ENCODE data around the gene C20orf141.
"Not testable (repeated sequence)": the region's sequence is repeated elsewhere in the genome, so short reads cannot be mapped to it uniquely, and the experiment has no call there.

C20orf141 gene

DNA sequence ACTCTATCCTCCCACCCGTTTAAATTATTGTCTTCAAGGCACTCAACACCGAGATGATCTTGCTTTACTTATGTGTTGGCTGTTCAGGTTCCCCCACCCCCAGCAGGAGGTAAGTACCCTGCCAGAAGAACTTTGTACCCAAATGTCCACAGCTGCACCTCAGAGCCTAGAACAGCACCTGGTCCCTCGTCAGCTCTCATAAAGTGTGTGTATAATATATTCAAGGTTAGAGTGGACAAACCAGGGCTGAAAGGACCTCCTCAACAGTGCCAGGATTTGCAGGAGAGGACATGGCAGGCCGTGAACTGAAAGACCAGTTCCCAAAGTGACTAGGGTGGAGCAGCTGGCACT lies 8.5 kb upstream of the C20orf141 start:
- Histone ChIP-seq H3K79me2 (ENCODE audit: insufficient read depth, low read length) (no peaks in the 10 kb centered on the region), H3K27ac (ENCODE audit: low read depth, low read length) (no peak overlapping the region), H3K36me3 (ENCODE audit: low read length) (no peaks in the 10 kb centered on the region), H2AFZ (ENCODE audit: low read depth, low read length, severe bottlenecking) (no peak overlapping the region), H4K20me1 (ENCODE audit: low read depth, low read length) (no peaks in the 10 kb centered on the region), H3K4me3 (ENCODE audit: insufficient read depth, low read length, poor library complexity, severe bottlenecking) (no peak overlapping the region), H3K4me2 (ENCODE audit: low read depth, low read length, poor library complexity, severe bottlenecking) (no peak overlapping the region), H3K9me3 (ENCODE audit: insufficient read depth, low read length) (no peaks in the 10 kb centered on the region), H3K9ac (ENCODE audit: low read length) (no peak overlapping the region), H3F3A (ENCODE audit: insufficient read depth) (no peaks in the 10 kb centered on the region), H3K27me3 (ENCODE audit: low read length) (no peaks in the 10 kb centered on the region), H3K9me2 (replicated peaks; ENCODE audit: insufficient read depth, low read length) (no peaks in the 10 kb centered on the region)
- TF ChIP-seq, protein P1, sequence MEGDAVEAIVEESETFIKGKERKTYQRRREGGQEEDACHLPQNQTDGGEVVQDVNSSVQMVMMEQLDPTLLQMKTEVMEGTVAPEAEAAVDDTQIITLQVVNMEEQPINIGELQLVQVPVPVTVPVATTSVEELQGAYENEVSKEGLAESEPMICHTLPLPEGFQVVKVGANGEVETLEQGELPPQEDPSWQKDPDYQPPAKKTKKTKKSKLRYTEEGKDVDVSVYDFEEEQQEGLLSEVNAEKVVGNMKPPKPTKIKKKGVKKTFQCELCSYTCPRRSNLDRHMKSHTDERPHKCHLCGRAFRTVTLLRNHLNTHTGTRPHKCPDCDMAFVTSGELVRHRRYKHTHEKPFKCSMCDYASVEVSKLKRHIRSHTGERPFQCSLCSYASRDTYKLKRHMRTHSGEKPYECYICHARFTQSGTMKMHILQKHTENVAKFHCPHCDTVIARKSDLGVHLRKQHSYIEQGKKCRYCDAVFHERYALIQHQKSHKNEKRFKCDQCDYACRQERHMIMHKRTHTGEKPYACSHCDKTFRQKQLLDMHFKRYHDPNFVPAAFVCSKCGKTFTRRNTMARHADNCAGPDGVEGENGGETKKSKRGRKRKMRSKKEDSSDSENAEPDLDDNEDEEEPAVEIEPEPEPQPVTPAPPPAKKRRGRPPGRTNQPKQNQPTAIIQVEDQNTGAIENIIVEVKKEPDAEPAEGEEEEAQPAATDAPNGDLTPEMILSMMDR (IDR thresholded peaks at IDR 0.05; ENCODE audit: insufficient read depth, low read length, poor library complexity, severe bottlenecking) = no peak
- TF ChIP-seq EZH2phosphoT487 (conservative IDR thresholded peaks at IDR 0.05; ENCODE audit: low read length) = no peak

GRCh38 chr20:2807019-2807418 lies 7.8 kb upstream of the C20orf141 start:
- Histone ChIP-seq H4K20me1 (ENCODE audit: low read depth, low read length) (no peaks in the 10 kb centered on the region), H3K9me3 (ENCODE audit: insufficient read depth, low read length) (no peaks in the 10 kb centered on the region), H3F3A (ENCODE audit: insufficient read depth) (no peaks in the 10 kb centered on the region), H3K27me3 (ENCODE audit: low read length) (no peaks in the 10 kb centered on the region), H3K27ac (ENCODE audit: low read depth, low read length) (no peak overlapping the region), H3K79me2 (ENCODE audit: insufficient read depth, low read length) (no peaks in the 10 kb centered on the region), H3K4me2 (ENCODE audit: low read depth, low read length, poor library complexity, severe bottlenecking) (no peak overlapping the region), H3K9ac (ENCODE audit: low read length) (no peak overlapping the region), H2AFZ (ENCODE audit: low read depth, low read length, severe bottlenecking) (no peak overlapping the region), H3K9me2 (replicated peaks; ENCODE audit: insufficient read depth, low read length) (no peaks in the 10 kb centered on the region), H3K4me3 (ENCODE audit: insufficient read depth, low read length, poor library complexity, severe bottlenecking) (no peak overlapping the region), H3K36me3 (ENCODE audit: low read length) (no peaks in the 10 kb centered on the region)
- TF ChIP-seq, protein P1 (IDR thresholded peaks at IDR 0.05; ENCODE audit: insufficient read depth, low read length, poor library complexity, severe bottlenecking) = no peak
- TF ChIP-seq EZH2phosphoT487 (conservative IDR thresholded peaks at IDR 0.05; ENCODE audit: low read length) = no peak

GRCh38 chr20:2807929-2808328 lies 6.9 kb upstream of the C20orf141 start:
- not testable (repeated sequence) for H3K79me2 ChIP-seq (ENCODE audit: insufficient read depth, low read length); H3K9me2 ChIP-seq (replicated peaks; ENCODE audit: insufficient read depth, low read length); H3K4me3 ChIP-seq (ENCODE audit: insufficient read depth, low read length, poor library complexity, severe bottlenecking); H3K27me3 ChIP-seq (ENCODE audit: low read length); H3K9ac ChIP-seq (ENCODE audit: low read length); H4K20me1 ChIP-seq (ENCODE audit: low read depth, low read length); H2AFZ ChIP-seq (ENCODE audit: low read depth, low read length, severe bottlenecking); H3F3A ChIP-seq (ENCODE audit: insufficient read depth); H3K36me3 ChIP-seq (ENCODE audit: low read length); H3K27ac ChIP-seq (ENCODE audit: low read depth, low read length); H3K9me3 ChIP-seq (ENCODE audit: insufficient read depth, low read length); H3K4me2 ChIP-seq (ENCODE audit: low read depth, low read length, poor library complexity, severe bottlenecking)

DNA sequence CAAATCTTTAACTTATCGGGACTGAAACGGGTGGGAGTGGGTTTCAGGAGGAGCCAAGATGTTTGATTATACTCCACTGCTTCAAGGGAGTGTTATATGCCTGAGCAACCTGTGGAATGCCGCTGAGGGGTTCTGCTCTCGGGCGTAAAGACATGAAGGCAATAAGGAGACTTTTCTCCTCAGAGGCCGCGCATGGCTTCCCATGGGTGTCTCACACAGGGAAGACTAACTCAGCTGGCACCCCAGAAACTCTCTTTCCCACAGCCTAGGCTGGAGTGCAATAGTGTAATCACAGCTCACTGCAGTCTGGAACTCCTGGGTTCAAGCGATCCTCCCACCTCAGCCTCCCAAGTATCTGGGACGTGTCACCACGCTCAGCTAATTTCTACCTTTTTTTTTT lies 5.1 kb upstream of the C20orf141 start:
- Histone ChIP-seq H2AFZ (ENCODE audit: low read depth, low read length, severe bottlenecking) (no peak overlapping the region), H3K9me2 (replicated peaks; ENCODE audit: insufficient read depth, low read length) (no peaks in the 10 kb centered on the region), H3K4me3 (ENCODE audit: insufficient read depth, low read length, poor library complexity, severe bottlenecking) (no peak overlapping the region), H3K27ac (ENCODE audit: low read depth, low read length) (no peak overlapping the region), H3K79me2 (ENCODE audit: insufficient read depth, low read length) (no peaks in the 10 kb centered on the region), H3K9ac (ENCODE audit: low read length) (no peak overlapping the region), H3K4me2 (ENCODE audit: low read depth, low read length, poor library complexity, severe bottlenecking) (no peak overlapping the region), H4K20me1 (ENCODE audit: low read depth, low read length) (no peaks in the 10 kb centered on the region), H3K36me3 (ENCODE audit: low read length) (no peaks in the 10 kb centered on the region), H3K9me3 (ENCODE audit: insufficient read depth, low read length) (no peaks in the 10 kb centered on the region), H3K27me3 (ENCODE audit: low read length) (no peaks in the 10 kb centered on the region), H3F3A (ENCODE audit: insufficient read depth) (no peaks in the 10 kb centered on the region)
- no peak for TF ChIP-seq EZH2phosphoT487 (conservative IDR thresholded peaks at IDR 0.05; ENCODE audit: low read length)
- TF ChIP-seq, protein P1 (IDR thresholded peaks at IDR 0.05; ENCODE audit: insufficient read depth, low read length, poor library complexity, severe bottlenecking) = no peak
